Activated T-helper 9 cell treated with anti-CD3 and anti-CD28 coated beads, Interleukin-2, amount 50 U/mL, for 16 hours (primary cell): ENCODE measurements around the gene EMILIN3.

Source experiments
- DNase-seq: peaks from one replicate; pipeline ENCODE4 v3.0.0-alpha.2; 2020; ENCODE audit warnings: low read depth

The EMILIN3 gene

DNA sequence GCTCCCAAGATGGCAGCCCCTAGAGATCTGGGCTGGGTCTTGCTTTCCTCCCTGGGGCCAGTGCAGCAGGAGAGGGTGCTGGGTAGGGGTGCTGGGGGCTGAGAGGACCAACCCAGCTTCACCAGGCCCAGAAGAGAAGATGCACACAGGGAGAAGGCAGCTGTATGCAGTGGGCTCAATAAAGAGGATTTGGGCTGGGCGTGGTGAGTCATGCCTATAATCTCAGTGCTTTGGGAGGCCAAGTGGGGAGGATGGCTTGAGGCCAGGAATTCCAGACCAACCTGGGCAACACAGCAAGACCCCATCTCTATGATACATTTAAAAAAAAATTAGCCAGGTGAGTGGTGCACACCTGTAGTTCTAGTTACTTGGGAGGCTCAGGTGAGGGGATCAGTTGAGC is 25.7 kb upstream of the EMILIN3 start:
- DNase-seq = no peak

DNA sequence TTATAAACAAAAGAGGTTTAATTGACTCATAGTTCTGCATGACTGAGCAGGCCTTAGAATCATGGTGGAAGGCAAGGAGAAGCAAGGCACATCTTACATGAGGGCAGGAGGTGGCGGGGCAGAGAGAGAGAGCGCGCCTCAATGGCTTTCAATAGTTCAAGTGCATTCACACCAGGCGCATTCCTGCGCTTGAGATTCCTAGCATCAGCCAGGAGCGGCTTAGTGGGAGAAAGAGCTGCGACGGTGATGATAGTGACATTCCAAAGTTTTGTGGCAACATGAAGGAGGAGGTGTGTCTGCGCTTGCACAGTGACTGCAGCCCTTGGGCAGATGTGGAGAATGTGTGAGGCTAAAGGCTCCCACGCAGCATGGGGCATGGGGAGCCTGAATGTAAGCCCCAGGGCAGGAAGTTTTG is 25.0 kb upstream of the EMILIN3 start:
- no peak for DNase-seq

DNA sequence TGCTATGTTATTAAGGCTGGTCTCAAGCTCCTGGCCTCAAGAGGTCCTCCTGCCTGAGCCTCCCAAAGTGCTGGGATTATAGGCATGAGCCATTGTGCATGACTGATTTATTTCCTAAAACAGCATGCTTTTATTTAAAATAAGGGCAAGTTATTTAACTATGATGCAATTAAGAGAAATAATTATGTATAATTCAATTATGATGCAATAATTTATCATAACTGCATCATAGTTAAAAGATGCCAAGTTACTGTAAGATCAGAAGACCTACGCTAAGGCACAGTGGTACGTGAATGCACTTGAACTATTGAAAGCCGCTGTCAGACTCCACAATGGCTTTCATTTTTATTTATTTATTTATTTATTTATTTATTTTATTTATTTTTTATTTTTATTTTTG is 24.3 kb upstream of the EMILIN3 start:
- DNase-seq = no peak

DNA sequence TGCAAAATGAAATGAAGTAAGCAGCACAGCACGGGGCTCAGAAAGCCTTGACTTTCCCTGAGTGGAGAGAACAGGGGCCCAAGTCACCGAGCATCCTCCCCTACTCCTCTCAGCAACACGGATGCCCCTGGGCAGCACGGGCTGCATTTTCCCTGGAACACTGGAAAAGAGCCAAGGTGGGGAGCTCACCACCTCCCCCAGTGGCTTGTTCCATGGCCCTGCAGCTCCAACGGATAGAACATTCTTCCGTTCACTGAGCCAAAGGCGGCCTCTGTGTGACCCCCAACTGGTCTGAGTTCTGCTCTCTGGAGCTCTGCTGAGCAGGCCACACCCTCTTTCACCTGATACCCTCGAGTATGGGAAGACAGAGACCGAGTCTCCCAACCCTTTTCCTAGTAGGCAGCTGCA is 20.8 kb upstream of the EMILIN3 start:
- DNase-seq = no peak

DNA sequence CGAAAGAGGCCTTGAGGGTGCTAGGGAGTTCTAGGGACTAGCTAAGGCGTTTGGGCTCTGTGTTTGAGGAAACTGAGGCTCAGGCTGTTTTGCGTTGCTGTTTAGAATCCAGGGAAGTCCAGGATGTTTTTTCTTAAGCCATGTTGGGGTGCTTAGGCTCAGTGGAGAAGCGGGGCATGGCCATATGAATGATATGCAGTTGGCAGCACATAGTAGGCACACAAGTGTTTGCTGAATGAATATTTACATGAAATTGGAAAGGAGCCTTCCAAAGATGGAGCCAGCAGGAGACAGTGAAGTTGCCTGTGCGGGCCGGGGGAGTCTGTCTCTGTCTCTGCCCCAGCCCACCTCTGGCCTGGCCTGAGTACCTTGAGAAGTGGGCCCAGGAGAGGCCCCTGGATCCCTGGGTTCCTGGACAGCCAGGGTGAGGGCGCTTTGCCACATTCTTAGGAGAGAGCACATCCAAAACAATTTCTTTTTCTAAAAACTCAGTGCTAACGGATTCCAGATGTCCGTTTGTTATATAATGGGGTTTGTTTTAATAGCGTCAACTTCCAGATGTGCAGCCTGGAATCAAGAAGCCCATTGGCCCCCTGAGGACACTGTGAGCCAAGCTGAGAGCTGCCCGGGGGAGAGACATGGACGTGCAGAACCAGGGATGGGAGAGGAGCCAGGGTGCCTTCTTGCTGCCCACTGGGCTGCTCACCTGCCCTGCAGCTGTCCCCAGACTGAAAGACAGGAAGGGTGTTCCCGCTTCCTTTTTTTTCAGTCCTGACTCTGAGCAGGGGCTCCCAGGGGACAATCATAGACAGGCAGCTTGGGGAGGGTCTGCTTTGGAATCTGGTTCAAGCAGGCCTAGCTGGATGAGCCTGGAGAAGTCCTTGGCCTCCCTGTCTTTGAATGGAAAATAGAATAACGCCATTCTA is 20.1 kb upstream of the EMILIN3 start:
- DNase-seq = no peak

DNA sequence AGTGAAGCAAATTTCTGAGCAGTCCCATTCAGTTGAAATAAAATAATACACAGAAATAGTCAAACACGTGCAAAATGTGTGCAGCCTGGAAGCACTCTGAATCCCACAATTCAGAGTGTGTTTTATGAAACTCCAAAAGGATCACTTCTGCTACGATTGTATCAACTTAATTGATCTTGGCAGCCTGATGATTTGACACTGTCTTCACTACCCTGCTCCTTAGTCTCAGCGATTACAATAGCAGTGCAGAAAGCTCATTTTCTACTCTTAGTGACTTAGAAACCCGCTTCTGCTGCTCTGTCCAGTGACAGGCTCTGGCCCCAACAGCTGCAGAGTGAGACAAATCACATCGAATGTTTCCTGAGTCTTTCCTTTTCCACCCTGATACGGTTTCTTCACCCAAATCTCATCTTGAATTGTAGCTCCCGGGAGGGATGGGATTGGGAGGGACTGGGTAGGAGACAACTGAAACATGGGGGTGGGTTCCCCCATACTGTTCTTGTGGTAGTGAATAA is 16.2 kb upstream of the EMILIN3 start:
- no peak for DNase-seq

DNA sequence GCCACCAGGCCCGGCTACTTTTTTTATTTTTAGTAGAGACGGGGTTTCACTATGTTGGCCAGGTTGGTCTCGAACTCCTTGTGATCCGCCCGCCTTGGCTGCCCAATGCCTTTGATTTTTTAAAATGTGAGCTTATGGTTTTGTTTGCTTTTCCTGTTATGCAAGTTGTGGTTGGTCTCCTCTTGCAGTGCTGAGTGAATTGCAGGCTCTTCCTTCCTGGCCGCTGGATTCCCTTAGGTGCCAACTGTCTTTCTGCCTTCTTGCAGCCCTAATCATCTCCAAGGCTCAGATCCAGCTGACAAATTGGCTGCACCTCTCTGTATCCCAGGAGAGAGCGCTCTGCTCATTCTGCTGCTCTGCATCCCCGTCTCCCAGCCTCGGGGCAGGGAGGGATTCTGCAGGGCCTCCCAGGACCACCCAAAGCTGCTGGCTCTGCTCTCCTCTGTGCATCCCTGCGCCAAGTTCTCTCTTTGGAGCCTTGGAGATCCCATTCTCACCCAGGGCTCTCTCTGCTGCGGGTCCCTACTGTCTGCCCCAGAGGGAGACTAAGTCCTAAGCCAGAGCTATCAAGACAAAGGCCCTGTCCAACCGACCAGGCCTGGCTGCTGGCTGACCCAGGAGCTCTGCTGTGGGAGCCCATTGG is 14.1 kb upstream of the EMILIN3 start:
- no peak for DNase-seq

DNA sequence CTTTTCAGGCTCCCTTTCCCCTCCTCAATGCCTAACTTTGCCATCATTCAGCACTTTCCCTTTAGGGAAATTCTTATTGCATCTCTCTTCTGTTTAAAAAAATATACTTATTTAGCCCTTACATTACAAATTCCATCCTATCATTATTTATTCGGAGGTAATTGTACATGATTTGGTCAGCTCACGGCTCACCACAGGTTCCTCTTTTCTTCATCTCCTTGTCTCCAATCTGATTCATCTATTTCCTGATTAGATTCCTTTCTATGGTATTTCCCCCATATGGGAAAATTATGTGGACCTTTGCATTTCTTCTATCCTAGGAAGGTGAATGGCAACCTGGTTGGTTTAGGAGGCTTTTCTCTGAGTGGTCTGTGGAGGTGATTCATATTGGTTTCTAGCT is 12.9 kb upstream of the EMILIN3 start:
- no peak for DNase-seq

DNA sequence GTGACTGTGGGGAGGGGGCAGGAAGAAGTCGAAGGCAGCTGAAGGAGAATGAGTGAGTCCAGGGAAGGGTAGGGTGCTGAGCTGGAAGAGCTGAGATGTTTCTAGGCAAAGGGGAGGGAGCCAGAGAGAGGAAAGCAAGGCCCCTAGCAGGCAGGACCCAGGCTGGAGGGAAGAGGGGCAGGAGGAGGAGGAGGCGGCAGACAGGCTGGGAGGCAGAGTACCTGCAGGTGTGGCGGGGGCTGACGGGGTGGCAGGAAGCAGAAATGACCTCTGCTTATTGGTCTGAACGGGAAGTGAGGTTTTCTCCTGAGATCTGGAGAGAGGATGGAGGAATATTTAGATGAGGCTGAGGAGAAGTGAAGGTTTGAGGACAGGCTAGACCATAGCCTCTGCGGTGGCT is 10.7 kb upstream of the EMILIN3 start:
- DNase-seq = no peak

DNA sequence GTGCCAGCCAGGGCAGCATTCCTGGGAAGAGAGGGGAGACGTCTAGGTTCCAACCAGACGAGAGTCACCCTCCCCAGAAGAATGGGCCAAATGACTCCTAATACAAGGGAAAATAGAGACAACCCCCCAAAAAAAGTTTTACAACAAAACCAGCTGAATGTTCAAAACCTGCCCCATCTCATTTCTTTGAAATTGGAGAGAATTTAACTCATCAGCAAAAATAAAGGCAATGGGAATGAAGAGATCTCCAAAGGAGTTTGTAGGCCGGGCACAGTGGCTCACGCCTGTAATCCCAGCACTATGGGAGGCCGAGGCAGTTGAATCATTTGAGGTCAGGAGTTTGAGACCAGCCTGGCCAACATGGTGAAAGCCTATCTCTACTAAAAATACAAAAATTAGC is 9.7 kb upstream of the EMILIN3 start:
- no peak for DNase-seq

DNA sequence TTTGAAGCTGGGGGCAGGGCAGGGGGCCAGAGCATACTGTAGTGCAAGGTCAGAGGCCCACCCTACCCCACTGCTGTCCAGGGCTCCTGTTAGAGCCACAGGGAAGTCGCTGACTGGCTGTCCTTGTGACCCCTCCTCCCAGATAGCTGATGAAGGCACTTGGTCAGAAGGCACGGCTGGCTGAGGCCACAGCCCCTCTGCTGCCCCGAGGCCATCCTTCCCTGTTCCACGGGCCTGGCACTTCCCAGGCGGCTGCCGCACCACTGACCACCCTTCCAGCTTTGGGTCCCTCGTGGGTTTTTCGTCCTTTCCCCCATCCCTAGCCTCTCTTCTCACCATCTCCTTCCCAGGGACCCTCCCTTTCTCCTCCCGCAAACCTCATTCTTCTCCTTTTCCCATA is 9.2 kb upstream of the EMILIN3 start:
- DNase-seq = no peak

DNA sequence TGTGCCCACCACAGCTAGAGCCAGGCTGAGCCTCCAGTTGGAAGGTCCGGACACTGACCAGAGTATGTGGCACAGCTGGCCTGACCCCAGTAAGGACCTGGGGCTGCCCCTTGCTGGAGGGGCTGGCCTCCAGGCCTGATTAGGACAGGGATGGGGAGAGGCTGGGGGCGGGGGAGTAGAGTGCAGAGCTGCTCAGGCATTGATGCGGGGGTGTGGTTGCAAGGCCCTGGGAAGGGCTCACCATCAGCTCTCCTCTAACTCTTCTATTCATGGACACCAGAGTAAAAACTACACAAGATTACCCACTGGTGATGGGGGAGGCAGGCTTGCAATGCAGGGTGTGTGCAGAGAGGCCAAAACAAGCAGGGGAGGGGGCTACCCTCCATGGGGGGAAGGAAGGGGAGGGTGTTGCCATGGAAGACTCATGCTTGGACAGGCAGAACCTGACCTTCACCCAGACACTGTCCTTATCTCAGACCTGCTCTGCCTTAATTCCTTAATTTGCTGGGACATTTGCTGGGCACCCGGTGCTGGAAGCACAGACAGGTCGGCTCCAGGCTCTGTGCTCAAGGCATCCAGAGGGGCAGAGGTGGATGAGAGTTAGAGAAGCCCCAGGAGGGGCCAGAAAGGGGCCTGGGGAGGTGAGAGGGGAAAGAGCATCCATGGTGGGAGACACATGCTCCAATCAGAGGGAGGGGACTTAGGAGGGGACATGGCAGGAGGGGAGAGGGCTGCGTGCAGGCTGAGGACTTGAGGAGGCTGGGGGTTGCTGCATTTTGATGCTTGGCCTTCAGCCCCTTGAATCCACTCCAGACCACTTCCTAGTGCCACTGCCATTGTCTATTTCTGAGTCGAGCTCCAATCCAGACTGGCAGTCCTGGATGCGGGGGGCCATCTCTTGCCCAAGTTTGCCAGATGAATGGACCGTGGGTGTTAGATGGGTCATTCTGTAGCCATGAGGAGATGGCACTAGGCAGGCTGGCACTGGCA is 7.6 kb upstream of the EMILIN3 start:
- DNase-seq = no peak

DNA sequence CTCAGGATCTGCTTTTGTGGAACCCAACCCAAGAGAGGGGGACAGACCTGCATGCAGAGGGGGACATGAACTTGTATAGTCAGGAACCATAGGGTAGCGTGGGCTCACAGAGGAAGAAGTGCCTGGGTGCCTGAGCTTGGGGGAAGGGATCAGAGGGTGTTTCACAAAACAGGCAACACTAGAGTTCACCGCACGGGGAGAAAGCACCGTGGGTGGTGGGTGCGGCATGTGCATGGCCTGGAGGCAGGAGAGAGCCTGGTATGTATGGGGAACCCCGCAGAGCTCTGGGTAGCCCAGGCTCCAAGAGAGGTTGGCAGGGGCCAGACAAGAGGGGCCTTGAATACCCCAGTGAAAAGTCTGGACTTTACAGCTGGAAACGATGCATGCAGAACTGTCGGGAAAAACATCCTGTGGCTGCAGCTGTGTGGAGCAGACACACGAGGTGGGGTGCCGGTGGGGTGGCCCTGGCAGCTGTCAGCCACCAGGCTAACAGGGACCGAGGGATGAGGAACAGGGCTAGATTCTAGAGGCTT is 6.7 kb upstream of the EMILIN3 start:
- DNase-seq = no peak

DNA sequence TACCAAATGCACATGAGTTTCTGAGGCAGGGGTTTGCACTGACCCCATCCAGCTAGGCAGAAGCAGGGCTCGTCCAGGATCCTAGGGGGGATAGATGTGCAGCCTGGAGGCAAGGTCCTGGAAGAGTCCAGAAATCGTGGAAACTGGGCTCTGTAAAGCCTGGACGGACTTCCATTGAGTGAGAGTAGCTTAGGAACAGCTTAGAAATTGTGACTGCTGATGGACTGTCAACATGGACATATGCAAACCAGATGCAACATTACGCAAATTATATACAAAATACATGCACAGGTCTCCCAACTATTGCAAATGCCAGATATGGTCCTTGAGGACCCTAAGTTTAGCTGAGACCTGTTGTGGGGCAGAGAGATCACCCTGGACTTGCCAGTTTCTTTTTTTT is 4.8 kb upstream of the EMILIN3 start:
- DNase-seq = no peak

DNA sequence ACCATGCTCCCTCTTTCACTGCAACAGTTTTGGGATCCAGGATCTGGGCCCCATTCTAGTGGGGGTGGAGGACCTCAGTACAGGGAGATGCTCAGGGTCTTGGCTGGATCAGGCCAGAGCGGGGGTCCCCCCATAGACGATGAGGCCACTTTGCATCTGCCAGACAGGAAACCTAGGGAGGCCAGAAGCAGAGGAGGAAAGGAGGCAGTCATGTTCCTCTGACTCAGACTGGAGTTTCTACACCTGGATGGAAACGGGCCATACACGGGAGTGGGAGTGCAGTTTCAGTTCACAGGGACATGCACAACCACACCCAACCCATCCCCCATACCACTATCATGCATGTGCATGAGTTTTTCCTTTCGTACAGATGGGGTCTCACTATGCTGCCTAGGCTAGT is 3.6 kb upstream of the EMILIN3 start:
- no peak for DNase-seq

DNA sequence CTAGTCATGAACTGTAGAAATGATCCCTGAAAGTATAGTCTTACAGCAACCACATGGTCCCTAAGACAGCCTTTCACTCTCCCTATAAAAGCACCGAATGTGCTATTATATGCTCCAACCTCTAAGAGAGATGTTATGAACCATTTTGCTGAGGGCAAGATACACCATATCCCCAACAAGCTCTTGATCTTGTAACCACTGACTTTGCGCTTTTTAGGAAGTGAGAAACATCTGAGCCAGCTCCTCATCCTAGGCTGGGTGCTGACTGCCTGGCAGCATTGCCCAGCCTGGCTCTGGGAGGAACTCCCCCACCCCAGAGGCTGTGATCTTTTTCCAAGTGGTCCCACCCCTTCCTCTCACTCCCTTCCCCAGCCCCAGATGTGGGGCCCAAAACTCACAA is 3.1 kb upstream of the EMILIN3 start:
- DNase-seq = no peak

DNA sequence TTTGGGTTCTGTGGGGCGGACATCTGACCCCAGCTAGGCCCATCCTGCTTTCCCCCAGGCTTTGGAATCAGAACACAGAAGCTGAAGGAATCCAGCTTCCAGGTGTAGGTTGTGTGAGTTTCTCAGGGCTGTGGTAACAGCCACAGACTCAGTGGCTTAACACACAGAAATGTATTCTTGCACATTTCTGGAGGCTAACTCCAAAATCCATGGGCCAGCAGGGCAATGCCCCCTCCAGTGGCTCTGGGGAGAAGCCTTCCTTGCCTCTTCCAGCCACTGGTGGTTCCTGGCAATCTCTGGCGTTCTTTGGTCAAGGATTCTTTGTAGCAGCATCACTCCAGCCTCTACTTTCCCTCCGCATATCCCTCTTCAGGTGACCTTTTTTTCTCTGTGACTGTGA is 1.3 kb upstream of the EMILIN3 start:
- DNase-seq = no peak

DNA sequence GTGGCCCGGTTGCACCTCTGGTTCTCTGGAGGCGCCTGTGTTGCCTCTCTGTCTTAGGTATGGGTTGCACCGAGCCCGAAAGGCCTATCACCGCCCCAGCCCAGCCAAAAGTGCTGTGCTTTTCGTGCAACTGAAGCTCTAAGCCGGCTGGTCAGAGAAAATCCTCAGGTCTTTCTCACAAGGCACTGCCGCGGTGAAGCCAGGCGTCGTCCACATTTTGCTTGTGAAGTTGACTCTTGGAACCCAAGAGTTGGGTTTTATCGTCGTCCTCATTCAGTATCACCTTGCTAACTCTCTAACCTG is 726 bp upstream of the EMILIN3 start:
- DNase-seq = no peak

DNA sequence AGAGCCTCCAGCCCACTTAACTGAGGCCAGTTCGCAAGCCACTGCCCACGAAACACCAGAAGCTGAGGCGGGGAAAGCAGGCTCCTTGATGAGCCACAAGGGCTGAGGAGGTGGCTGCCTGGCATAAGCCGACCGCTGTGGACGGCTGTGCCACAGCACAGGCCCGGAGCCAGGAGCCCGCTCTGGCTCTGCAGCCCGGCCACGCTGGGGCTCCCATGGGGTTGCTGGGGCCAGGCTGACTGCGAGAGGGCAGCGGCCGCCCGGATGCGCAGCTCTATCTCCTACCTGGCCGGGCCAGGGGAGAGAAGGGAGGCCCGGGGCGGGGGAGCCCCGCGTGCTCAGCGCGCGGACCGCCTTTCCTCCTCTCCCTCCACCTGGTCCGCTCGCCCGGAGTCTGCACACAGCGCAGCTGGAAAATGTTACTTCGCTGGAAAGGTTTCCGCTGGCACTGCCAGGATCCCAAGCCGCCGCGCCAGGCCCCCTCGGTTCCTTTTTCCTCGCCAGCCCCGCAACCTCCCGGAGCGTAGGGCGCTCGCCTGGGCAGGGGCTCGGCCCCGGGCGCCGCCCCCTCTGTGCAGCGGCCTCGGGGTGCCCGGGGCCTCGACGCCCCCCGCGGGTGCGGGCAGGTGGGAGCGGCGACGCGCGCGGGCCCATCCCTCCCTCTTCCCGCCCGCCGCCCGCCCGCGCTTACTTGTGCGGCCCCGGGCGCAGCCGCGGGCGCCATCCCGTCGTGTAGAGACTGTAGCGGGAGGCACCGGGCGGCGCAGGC is 657 bp downstream of the EMILIN3 start:
- no peak for DNase-seq

DNA sequence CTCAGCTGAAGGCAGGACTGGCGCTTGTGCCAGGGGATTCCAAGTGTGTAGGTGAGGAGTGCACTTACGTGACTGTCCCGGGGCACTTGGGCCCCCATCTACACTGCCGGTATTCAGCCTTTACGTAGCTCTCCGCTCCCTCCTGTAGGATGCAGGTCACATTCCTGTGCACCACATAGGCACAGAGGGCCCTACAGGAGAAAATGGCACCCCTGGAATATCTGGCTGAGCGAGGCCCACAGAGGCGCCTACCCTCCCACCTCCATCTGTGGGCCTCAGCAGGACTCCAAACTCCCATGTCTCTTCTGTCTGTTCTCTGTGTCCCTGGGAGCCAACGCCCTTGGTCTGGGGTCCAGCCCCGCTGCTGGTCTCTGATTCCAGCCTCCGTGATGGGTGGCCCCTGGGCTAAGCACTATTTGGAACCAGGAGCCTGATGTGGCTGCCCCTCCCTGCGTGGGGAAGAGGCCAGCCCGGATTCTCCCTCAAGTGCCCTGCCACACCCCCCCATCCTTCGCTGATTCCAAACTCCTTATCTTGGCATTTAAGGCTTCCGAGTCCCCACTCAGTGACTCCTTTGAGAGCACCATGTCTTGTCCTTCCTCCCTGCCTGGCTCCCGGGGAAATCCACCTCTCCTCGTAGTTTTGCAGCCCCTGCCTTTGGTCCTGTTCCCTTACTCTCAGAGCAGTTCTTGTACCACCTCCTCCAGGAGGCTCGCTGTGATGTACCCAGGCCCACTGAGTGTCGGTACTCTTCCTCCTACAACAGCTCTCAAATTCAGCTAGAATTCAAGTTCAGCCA is 1.5 kb downstream of the EMILIN3 start:
- DNase-seq = no peak
